ENCODE data around the gene CDK5RAP2. TPM values are rescaled to one million over a fixed set of nuclear protein-coding genes. Genes with fewer than 3 reads are reported as not detected.
A peak's percentile ranks its signal among the peaks of the same experiment; 100 is the strongest.

Gene CDK5RAP2
- total and polyA plus RNA-seq, 9 of the 15 experiments (the other 6 are each of a cell fraction or from before 2014, with no cell fraction given): 19.9 to 68.8 (median 42.2) TPM

DNA sequence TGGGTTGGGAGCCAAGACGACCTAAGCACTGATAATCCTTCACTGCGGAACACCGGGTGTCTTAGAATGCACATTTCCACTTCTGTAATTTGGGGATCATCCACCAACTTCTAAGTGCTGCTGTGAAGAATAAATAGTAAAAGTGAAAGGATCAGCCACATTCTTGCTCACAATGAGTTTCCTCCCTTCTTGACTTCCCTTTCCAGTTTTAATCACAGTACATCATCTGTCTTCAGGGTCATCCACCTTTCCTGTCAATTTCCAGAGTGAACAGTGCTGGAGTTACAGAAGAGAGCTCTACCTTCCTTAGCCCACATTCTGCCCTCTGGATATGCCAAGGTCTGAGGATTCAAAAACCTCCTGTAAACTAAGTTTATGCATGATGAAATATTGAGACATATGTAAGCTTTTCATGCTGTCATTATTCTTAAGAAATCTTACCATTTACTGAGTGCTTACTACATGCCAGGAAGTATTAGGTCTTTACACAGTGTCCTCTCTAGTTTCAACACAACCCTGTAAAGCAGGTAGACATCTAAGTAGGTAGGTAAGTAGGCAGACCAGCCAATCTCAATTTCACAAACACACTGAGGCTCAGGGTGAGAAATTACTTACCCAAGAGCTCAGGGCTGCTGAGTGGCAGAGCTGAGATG is 105.2 kb downstream of the CDK5RAP2 start:
- peaks cover 89% of the 10 kb centered on the region for H3K36me3 ChIP-seq (ENCODE audit: control insufficient read depth, insufficient read depth, low read length)
- H3K4me2 ChIP-seq (ENCODE audit: insufficient read depth, low read length): no peak overlapping the region
- no peaks in the 10 kb centered on the region for H3K9me1 ChIP-seq (ENCODE audit: control insufficient read depth, insufficient read depth, low read length)
- no peaks in the 10 kb centered on the region for H3K9me3 ChIP-seq (replicated peaks; ENCODE audit: control insufficient read depth, insufficient read depth, low read depth, low read length)
- no peaks in the 10 kb centered on the region for H3K79me2 ChIP-seq (ENCODE audit: control insufficient read depth, insufficient read depth, low read length)
- ChIA-PET POLR2A (no interaction called here), CTCF (ENCODE audit: low intra/inter-chr PET ratio) (no interaction called here)
- H3K4me3 ChIP-seq: no peak overlapping the region
- in situ Hi-C loops (cut with MboI): loop anchor here (25.0 kb wide), 1 partner anchor 912 kb away; no protein-coding TSS in a partner anchor
- intact Hi-C loops (cut with micrococcal nuclease): loop anchor here (5.0 to 10.0 kb wide), 3 partner anchors 70 to 917 kb away; no protein-coding TSS in a partner anchor
- H3K4me1 ChIP-seq (replicated peaks in 1 of 2; ENCODE audit: control insufficient read depth in 2 of 2, insufficient read depth in 2 of 2, low read length in 2 of 2): no peaks in the 10 kb centered on the region; a peak in 1 of 5 replicates
- H3K27ac ChIP-seq (ENCODE audit: extremely low read depth, low read depth, low read length): no peak overlapping the region; the same call in 2 of the 3 replicates
- H2AFZ ChIP-seq (ENCODE audit: low read depth, low read length): no peak overlapping the region
- H3K9ac ChIP-seq (ENCODE audit: insufficient read depth in 1 of 2, low read depth in 2 of 2, low read length in 2 of 2): no peak overlapping the region
- DNase-seq (ENCODE audit: extremely low read depth in 1 of 4, low spot score in 3 of 4): no peak
- no peak for FAIRE-seq
- no peaks in the 10 kb centered on the region for H3K27me3 ChIP-seq (ENCODE audit: control insufficient read depth in 2 of 2, insufficient read depth in 2 of 2, low read length in 2 of 2)
- no TSS peak for BruUV-seq (replicated peaks)
- peak; percentile 42; the same call in 1 of the 2 replicates for TF ChIP-seq CEBPG (CRISPR knock-in tag; IDR thresholded peaks at IDR 0.05)
- peak; percentile 40 to 80; a peak in 3 of 4 replicates for TF ChIP-seq CEBPG (tag; conservative IDR thresholded peaks at IDR 0.05 in 1 of 2, IDR thresholded peaks at IDR 0.05 in 1 of 2)
- no peak for TF ChIP-seq MAFG (tag; conservative IDR thresholded peaks at IDR 0.05)
- TF ChIP-seq, protein P1, sequence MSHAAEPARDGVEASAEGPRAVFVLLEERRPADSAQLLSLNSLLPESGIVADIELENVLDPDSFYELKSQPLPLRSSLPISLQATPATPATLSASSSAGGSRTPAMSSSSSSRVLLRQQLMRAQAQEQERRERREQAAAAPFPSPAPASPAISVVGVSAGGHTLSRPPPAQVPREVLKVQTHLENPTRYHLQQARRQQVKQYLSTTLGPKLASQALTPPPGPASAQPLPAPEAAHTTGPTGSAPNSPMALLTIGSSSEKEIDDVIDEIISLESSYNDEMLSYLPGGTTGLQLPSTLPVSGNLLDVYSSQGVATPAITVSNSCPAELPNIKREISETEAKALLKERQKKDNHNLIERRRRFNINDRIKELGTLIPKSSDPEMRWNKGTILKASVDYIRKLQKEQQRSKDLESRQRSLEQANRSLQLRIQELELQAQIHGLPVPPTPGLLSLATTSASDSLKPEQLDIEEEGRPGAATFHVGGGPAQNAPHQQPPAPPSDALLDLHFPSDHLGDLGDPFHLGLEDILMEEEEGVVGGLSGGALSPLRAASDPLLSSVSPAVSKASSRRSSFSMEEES (CRISPR knock-in tag; IDR thresholded peaks at IDR 0.05): no peak
- TF ChIP-seq CC2D1A (IDR thresholded peaks at IDR 0.05): no peak
- TF ChIP-seq, protein P2, sequence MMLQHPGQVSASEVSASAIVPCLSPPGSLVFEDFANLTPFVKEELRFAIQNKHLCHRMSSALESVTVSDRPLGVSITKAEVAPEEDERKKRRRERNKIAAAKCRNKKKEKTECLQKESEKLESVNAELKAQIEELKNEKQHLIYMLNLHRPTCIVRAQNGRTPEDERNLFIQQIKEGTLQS (IDR thresholded peaks at IDR 0.05): 0 out of 2 replicates have a peak, but pooled peaks have one; percentile 11
- TF ChIP-seq, protein P2 (CRISPR knock-in tag; conservative IDR thresholded peaks at IDR 0.05): no peak
- TF ChIP-seq NR2F6 (CRISPR knock-in tag; IDR thresholded peaks at IDR 0.05): no peak
- TF ChIP-seq NR2C2 (CRISPR knock-in tag; IDR thresholded peaks at IDR 0.05): no peak
- no peak for TF ChIP-seq NR2C2 (tag; IDR thresholded peaks at IDR 0.05)
- ATAC-seq: no peak
- H4K20me1 ChIP-seq (replicated peaks; ENCODE audit: control insufficient read depth, insufficient read depth, low read length): 0 out of 2 replicates have a peak, but pooled peaks cover 3% of the 10 kb centered on the region
- WGBS (ENCODE audit: insufficient coverage, low coverage, missing lambda C conversion rate): 47% methylated on average over 3 of the region's 3 CpGs

All from K562 (cell line).